H1 (cell line): Measurements from ENCODE around the gene BCAS3. TPM values are rescaled to one million over a fixed set of nuclear protein-coding genes. Genes with fewer than 3 reads are reported as not detected.

ENCODE experiments used
- CTCF ChIA-PET: fragments of 300-600 bp; sonication (Branson Sonifier 250); formaldehyde crosslinking; loops from one replicate; lab custom pipeline; 2021; ENCODE audit not compliant: partially characterized antibody; lab: Charles Lee
- POLR2A ChIA-PET: fragments of 300-600 bp; sonication (Branson Sonifier 250); formaldehyde crosslinking; loops from one replicate; lab custom pipeline; 2021; ENCODE audit warnings: inconsistent platforms; ENCODE audit not compliant: partially characterized antibody; lab: Charles Lee
- DNase-seq, 2 experiments: peaks; one replicate each; pipeline versions ENCODE4 v3.0.0 to v3.0.0-alpha.2; 2010 to 2022; ENCODE audit warnings: low spot score in 2 of 2, low read depth in 1 of 2, mixed read lengths in 1 of 2
- FAIRE-seq: peaks from 2 replicates; lab custom pipeline; 2011; peaks lifted over from hg19 to GRCh38; lab: Jason Lieb, UNC
- H2AFZ ChIP-seq: 2 replicates; pipeline ENCODE4 v1.8.1; 2012; ENCODE audit warnings: low read length, inconsistent platforms
- H2AK5ac ChIP-seq: 2 replicates; pipeline ENCODE4 v1.6.1; 2013; ENCODE audit warnings: low read depth, low read length
- H2BK120ac ChIP-seq: replicated peaks from 2 replicates; pipeline ENCODE3; 2013; ENCODE audit warnings: low read depth, low read length, inconsistent platforms
- H2BK12ac ChIP-seq: 2 replicates; pipeline ENCODE4 v1.6.1; 2013; ENCODE audit warnings: low read depth, low read length
- H2BK15ac ChIP-seq: 2 replicates; pipeline ENCODE4 v1.6.1; 2013; ENCODE audit warnings: low read length
- H2BK20ac ChIP-seq: 2 replicates; pipeline ENCODE4 v1.6.1; 2013; ENCODE audit warnings: low read length
- H2BK5ac ChIP-seq: 2 replicates; pipeline ENCODE4 v1.6.1; 2013; ENCODE audit warnings: low read depth, low read length
- H3K14ac ChIP-seq: 2 replicates; pipeline ENCODE4 v1.6.1; 2013; ENCODE audit warnings: inconsistent platforms; ENCODE audit not compliant: insufficient read length
- H3K18ac ChIP-seq: 2 replicates; pipeline ENCODE4 v1.6.1; 2013; ENCODE audit warnings: low read length; ENCODE audit errors: extremely low read depth
- H3K23ac ChIP-seq: 2 replicates; pipeline ENCODE4 v1.6.1; 2013; ENCODE audit warnings: inconsistent platforms; ENCODE audit not compliant: insufficient read length
- H3K23me2 ChIP-seq: 2 replicates; pipeline ENCODE4 v1.6.1; 2013; ENCODE audit warnings: low read depth, low read length
- H3K27ac ChIP-seq: 2 replicates; pipeline ENCODE4 v1.6.1; 2011; ENCODE audit warnings: low read depth, low read length, inconsistent platforms
- H3K27me3 ChIP-seq, 4 experiments: replicated peaks in 1 of 4; 1 replicate in 1 of 4; 2 replicates in 3 of 4; pipeline versions ENCODE4 v1.6.1 to v1.8.1; 2011 to 2013; ENCODE audit warnings: low read length in 3 of 4, mild to moderate bottlenecking in 3 of 4, inconsistent platforms in 2 of 4, mixed read lengths in 2 of 4, moderate library complexity in 1 of 4; ENCODE audit not compliant: control insufficient read depth in 3 of 4, insufficient read depth in 3 of 4; ENCODE audit errors: extremely low read depth in 1 of 4
- H3K36me3 ChIP-seq, 4 experiments: 2 replicates each; pipeline versions ENCODE4 v1.6.1 to v1.8.1; 2011 to 2013; ENCODE audit warnings: mild to moderate bottlenecking in 4 of 4, low read length in 3 of 4, moderate library complexity in 2 of 4, control low read depth in 1 of 4, inconsistent platforms in 1 of 4; ENCODE audit not compliant: insufficient read depth in 4 of 4, control insufficient read depth in 2 of 4
- H3K4ac ChIP-seq: replicated peaks from 2 replicates; pipeline ENCODE3; 2013; ENCODE audit warnings: low read length, low read depth, mixed read lengths, inconsistent platforms; ENCODE audit not compliant: insufficient read length
- H3K4me1 ChIP-seq, 4 experiments: replicated peaks in 1 of 4; 1 replicate in 1 of 4; 2 replicates in 3 of 4; pipeline versions ENCODE4 v1.6.1 to v1.8.1; 2011 to 2013; ENCODE audit warnings: low read length in 3 of 4, inconsistent platforms in 2 of 4, mixed read lengths in 1 of 4; ENCODE audit not compliant: insufficient read depth in 4 of 4, control insufficient read depth in 3 of 4
- H3K4me2 ChIP-seq, 2 experiments: 2 replicates each; pipeline versions ENCODE4 v1.6.1 to v1.8.1; 2011 to 2013; ENCODE audit warnings: low read depth in 2 of 2, low read length in 2 of 2, control low read depth in 1 of 2, inconsistent platforms in 1 of 2, mild to moderate bottlenecking in 1 of 2; ENCODE audit not compliant: insufficient read depth in 1 of 2
- H3K4me3 ChIP-seq, 4 experiments: fragments of 200-600, 300-600 bp in 1 of 4; sonication (generic), shearing (Covaris generic), sonication (Bioruptor Twin) in 1 of 4; 2 replicates each; pipeline versions ENCODE4 v1.5.1 to v1.8.1; 2011 to 2016; ENCODE audit warnings: low read length in 4 of 4, low read depth in 3 of 4, control low read depth in 2 of 4, inconsistent platforms in 2 of 4, mild to moderate bottlenecking in 2 of 4, mixed read lengths in 1 of 4, moderate library complexity in 1 of 4; ENCODE audit not compliant: insufficient read depth in 2 of 4; ENCODE audit errors: extremely low read depth in 1 of 4
- H3K56ac ChIP-seq: replicated peaks from 2 replicates; pipeline ENCODE3; 2013; ENCODE audit warnings: low read depth, mild to moderate bottlenecking, mixed read lengths, low read length, inconsistent platforms; ENCODE audit not compliant: insufficient read length
- H3K79me1 ChIP-seq: 2 replicates; pipeline ENCODE4 v1.6.1; 2013; ENCODE audit warnings: low read depth, low read length, control low read depth
- H3K79me2 ChIP-seq, 2 experiments: 2 replicates each; pipeline versions ENCODE4 v1.6.1 to v1.8.1; 2012 to 2013; ENCODE audit warnings: low read length in 2 of 2, mild to moderate bottlenecking in 2 of 2, inconsistent platforms in 1 of 2; ENCODE audit not compliant: insufficient read depth in 2 of 2, control insufficient read depth in 1 of 2
- H3K9ac ChIP-seq, 4 experiments: replicated peaks in 1 of 4; 1 replicate in 1 of 4; 2 replicates in 3 of 4; pipeline versions ENCODE4 v1.6.1 to v1.8.1; 2011 to 2013; ENCODE audit warnings: low read depth in 3 of 4, low read length in 3 of 4, control low read depth in 2 of 4, mild to moderate bottlenecking in 2 of 4, moderate library complexity in 2 of 4, inconsistent platforms in 1 of 4; ENCODE audit errors: extremely low read depth in 1 of 4
- H3K9me3 ChIP-seq, 2 experiments: 2 replicates each; pipeline versions ENCODE4 v1.6.1 to v1.8.1; 2012 to 2013; ENCODE audit warnings: mild to moderate bottlenecking in 2 of 2, moderate library complexity in 2 of 2, control low read depth in 1 of 2, inconsistent platforms in 1 of 2, low read depth in 1 of 2, low read length in 1 of 2, mixed read lengths in 1 of 2; ENCODE audit not compliant: insufficient read depth in 2 of 2
- H4K20me1 ChIP-seq, 2 experiments: replicated peaks in 1 of 2; 2 replicates each; pipeline versions ENCODE3 to v1.8.1; 2011 to 2013; ENCODE audit warnings: inconsistent platforms in 2 of 2, low read length in 2 of 2, mild to moderate bottlenecking in 1 of 2; ENCODE audit not compliant: insufficient read depth in 2 of 2, control insufficient read depth in 1 of 2
- H4K5ac ChIP-seq: 2 replicates; pipeline ENCODE4 v1.6.1; 2013; ENCODE audit warnings: low read length, low read depth, mixed read lengths, inconsistent platforms; ENCODE audit not compliant: insufficient read length
- H4K8ac ChIP-seq: 2 replicates; pipeline ENCODE4 v1.8.0; 2013; ENCODE audit warnings: mild to moderate bottlenecking, moderate library complexity, low read length, inconsistent platforms; ENCODE audit not compliant: insufficient read depth; ENCODE audit errors: extremely low read depth
- H4K91ac ChIP-seq: replicated peaks from 2 replicates; pipeline ENCODE3; 2013; ENCODE audit warnings: low read length, mixed read lengths, inconsistent platforms; ENCODE audit not compliant: insufficient read length
- ATF2 ChIP-seq: IDR thresholded peaks from 2 replicates; pipeline ENCODE4 v1.6.1; 2012; ENCODE audit warnings: low read length, inconsistent platforms
- CHD1 ChIP-seq: IDR thresholded peaks from 2 replicates; pipeline ENCODE4 v1.6.1; 2012; ENCODE audit warnings: low read depth, low read length, improper control_type of control experiment
- JUN ChIP-seq: IDR thresholded peaks from 2 replicates; pipeline ENCODE4 v1.6.1; 2011; ENCODE audit warnings: low read depth, mild to moderate bottlenecking, improper control_type of control experiment, low read length
- KDM1A ChIP-seq: fragments of 200-600, 300-600 bp; sonication (generic); IDR thresholded peaks from 2 replicates; pipeline ENCODE4 v1.7.1; 2016; ENCODE audit warnings: mild to moderate bottlenecking, low read length, borderline replicate concordance
- KDM4A ChIP-seq: IDR thresholded peaks from one replicate; pipeline ENCODE4 v1.7.1; 2012; ENCODE audit warnings: low read depth, mild to moderate bottlenecking, moderate library complexity, low read length, inconsistent platforms; ENCODE audit not compliant: severe bottlenecking
- RBBP5 ChIP-seq: IDR thresholded peaks from 2 replicates; pipeline ENCODE4 v1.7.1; 2012; ENCODE audit warnings: low read depth, mild to moderate bottlenecking, inconsistent platforms, low read length, moderate library complexity, borderline replicate concordance
- RNF2 ChIP-seq: fragments of 200-900, 300-1000 bp; sonication (generic); IDR thresholded peaks from 2 replicates; pipeline ENCODE4 v1.7.1; 2016; ENCODE audit warnings: borderline replicate concordance, low read depth, mild to moderate bottlenecking, antibody characterized with exemption, low read length; ENCODE audit not compliant: poor library complexity, severe bottlenecking; ENCODE audit errors: missing control alignments
- SIRT6 ChIP-seq: IDR thresholded peaks from one replicate; pipeline ENCODE4 v1.7.1; 2012; ENCODE audit warnings: low read length, inconsistent platforms
- SIX5 ChIP-seq: IDR thresholded peaks from 2 replicates; pipeline ENCODE4 v1.6.1; 2011; ENCODE audit warnings: mild to moderate bottlenecking, low read depth, low read length
- TAF7 ChIP-seq: optimal IDR thresholded peaks from 2 replicates; pipeline ENCODE3; 2011; ENCODE audit warnings: low read depth, mild to moderate bottlenecking, inconsistent platforms, low read length, moderate library complexity, borderline replicate concordance
- YY1 ChIP-seq: IDR thresholded peaks from 2 replicates; pipeline ENCODE4 v1.6.1; 2011; ENCODE audit warnings: low read depth, mild to moderate bottlenecking, low read length
- WGBS, 2 experiments: shearing (Covaris generic) in 1 of 2; methylation state at CpG; one replicate each; pipeline versions ENCODE4 v1.1.6 to v1.1.7; 2013 to 2015; ENCODE audit warnings: low lambda C conversion rate in 2 of 2, mixed read lengths in 2 of 2, inconsistent platforms in 1 of 2, low coverage in 1 of 2, missing lambda C conversion rate in 1 of 2; ENCODE audit not compliant: insufficient replicate concordance in 2 of 2, insufficient coverage in 1 of 2, insufficient read length in 1 of 2; ENCODE audit errors: extremely low coverage in 1 of 2, missing lambda C conversion rate in 1 of 2; 5-methylcytosine and 5-hydroxymethylcytosine counted together
- polyA plus RNA-seq, 7 experiments: library from polyadenylated mRNA; depleted of rRNA in 3 of 7; stranded (reverse) in 5 of 7; unstranded in 2 of 7; fragments of >200 nt in 5 of 7; fragments of 200-250 nt in 2 of 7; gene quantifications; 1 replicate in 5 of 7; 2 replicates in 1 of 7; 4 replicates in 1 of 7; pipeline versions ENCODE4 v1.2.1 to v1.2.3, GENCODE V29; 2011 to 2013; ENCODE audit warnings: missing spikeins in 2 of 7, mixed read lengths in 2 of 7
- total RNA-seq: library from RNA; stranded (reverse); fragmentation: NEBNext Ultra II Directional; extraction: Animal tissue kit (Norgen Biotek cat#: 25700); gene quantifications from 2 replicates; pipeline ENCODE4 v1.2.1, GENCODE V29; 2021

The BCAS3 gene
- total and polyA plus RNA-seq, 2 of the 8 experiments (the other 6 are each of a cell fraction or from before 2014, with no cell fraction given) = 9.9 to 13.3 TPM

GRCh38 chr17:61366076-61366714 lies 688.5 kb downstream of the BCAS3 start:
- Histone ChIP-seq H3K4me1 (peaks cover 0 to 3% (median 0%) of the 10 kb centered on the region in 4 experiments; a peak in 1 of 7 replicates), H3K18ac (no peak overlapping the region), H3K4me3 (no peak overlapping the region), H2BK15ac (no peak overlapping the region), H2BK20ac (no peak overlapping the region), H2BK120ac (no peak overlapping the region), H3K79me1 (no peaks in the 10 kb centered on the region), H3K79me2 (no peaks in the 10 kb centered on the region), H4K20me1 (peaks cover 0 to 2% of the 10 kb centered on the region in 2 experiments), H2BK12ac (no peak overlapping the region), H3K4ac (no peak overlapping the region), H4K5ac (no peak overlapping the region), H3K14ac (no peak overlapping the region), H3K9ac (no peak overlapping the region), H2BK5ac (no peak overlapping the region), H3K56ac (no peak overlapping the region), H3K23ac (no peak overlapping the region), H3K4me2 (no peak overlapping the region), H2AK5ac (no peak overlapping the region), H4K91ac (no peak overlapping the region), H3K36me3 (no peaks in the 10 kb centered on the region), H3K27ac (no peak overlapping the region), H4K8ac (peak overlapping the region; percentile 29; the same call in 1 of the 2 replicates), H2AFZ (no peak overlapping the region), H3K9me3 (no peaks in the 10 kb centered on the region), H3K23me2 (no peaks in the 10 kb centered on the region), H3K27me3 (no peaks in the 10 kb centered on the region; a peak in 1 of 7 replicates)
- no peak for DNase-seq
- CTCF ChIA-PET = interaction anchor here (0.6 to 1.4 kb wide), 9 partner anchors 9 to 893 kb away, joined by 3 to 4 read pairs (median 3); no protein-coding TSS in a partner anchor
- no peak for FAIRE-seq
- 80% methylated on average over 8 of the region's 8 CpGs; no CpG with 5 or more reads in 1 of the 2 experiments for WGBS, 2 experiments
- POLR2A ChIA-PET = interaction anchor here (1.3 kb wide), 1 partner anchor 25 kb away, joined by 3 read pairs; no protein-coding TSS in a partner anchor
- TF ChIP-seq KDM1A (no peak), JUN (no peak), TAF7 (no peak), RBBP5 (no peak), KDM4A (no peak), SIRT6 (no peak), ATF2 (no peak), RNF2 (no peak), CHD1 (no peak), SIX5 (no peak), YY1 (no peak)
